Lower leg skin (tissue), 3 donors: ENCODE measurements around the gene EVX2.

Experiments
- CTCF ChIP-seq, 3 donors: fragments of 450-650 bp; IDR thresholded peaks; one replicate each; pipeline ENCODE4 v1.5.1; 2016; ENCODE audit warnings: antibody characterized with exemption in 3 of 3, mild to moderate bottlenecking in 3 of 3, moderate library complexity in 2 of 3
- POLR2A ChIP-seq, 2 donors: fragments of 450-650 bp; IDR thresholded peaks; one replicate each; pipeline ENCODE4 v1.6.1; 2016 to 2017; ENCODE audit warnings: antibody characterized with exemption in 2 of 2, mild to moderate bottlenecking in 1 of 2, moderate library complexity in 1 of 2

DNA sequence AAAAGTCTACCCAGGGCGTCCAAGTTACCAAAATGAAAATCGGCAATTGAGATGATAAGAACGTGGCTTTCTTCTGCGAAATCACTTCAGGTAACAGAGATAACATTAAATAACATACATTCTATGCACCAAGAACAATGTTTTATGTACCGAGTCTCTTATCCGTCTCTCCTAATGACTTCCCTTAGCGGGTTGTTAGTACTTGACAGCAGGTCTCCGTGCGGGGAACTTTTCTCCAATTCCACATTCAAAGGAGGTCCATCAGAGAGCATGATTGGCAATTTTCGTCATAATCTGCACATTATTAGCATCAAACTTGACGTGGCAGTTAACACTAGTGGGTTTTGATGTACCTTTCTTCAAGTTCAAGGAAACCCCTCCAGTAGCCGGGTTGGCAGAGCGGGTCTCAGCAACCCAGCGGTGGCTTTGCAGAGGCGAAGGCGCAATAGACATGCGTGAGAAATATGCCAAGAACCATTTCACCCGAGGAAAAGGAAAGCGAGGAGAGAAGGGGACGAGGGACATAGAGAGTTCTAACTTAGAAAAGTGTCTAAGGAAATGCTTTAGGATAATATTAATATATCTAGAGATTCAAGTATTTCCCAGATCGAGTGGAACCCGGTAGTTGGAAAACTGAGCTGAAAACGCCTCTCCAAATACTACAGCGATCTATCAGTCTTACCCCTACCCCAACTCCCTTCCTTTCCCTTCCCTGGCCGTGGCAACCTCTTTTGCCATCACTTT is 5.0 kb downstream of the EVX2 start:
- TF ChIP-seq POLR2A (IDR thresholded peaks at IDR 0.05) (no peak), CTCF (IDR thresholded peaks at IDR 0.05) (no peak)
